Measurements from ENCODE around the gene HNRNPA0. TPM values are rescaled to one million over a fixed set of nuclear protein-coding genes. Genes with fewer than 3 reads are reported as not detected.

The HNRNPA0 gene
- total RNA-seq, 4 donors from 2014 or later, result 12.6 to 17.0 (median 15.0) TPM

DNA sequence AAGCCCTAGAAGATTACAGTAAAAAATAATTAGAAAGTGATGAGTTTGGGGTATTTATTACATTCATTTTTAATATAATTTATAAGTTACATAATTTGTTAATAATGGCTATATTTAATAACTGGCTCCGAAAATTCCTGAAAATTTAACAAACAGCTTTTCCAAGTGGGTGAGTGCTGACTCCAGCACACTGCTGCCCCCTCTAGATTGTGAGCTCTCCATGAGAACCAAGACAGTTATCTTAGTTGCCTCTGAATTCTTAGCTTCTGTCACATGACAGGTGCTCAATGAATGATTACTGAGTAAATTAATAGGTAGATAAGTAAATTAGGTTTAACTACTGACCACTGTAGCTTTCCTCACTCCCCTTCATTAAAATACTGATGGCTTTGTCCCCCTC, 26.1 kb downstream of the HNRNPA0 start:
- H3K4me1 ChIP-seq, result peaks cover 0 to 3% (median 0%) of the 10 kb centered on the region in 4 donors
- WGBS, 2 donors, result 76 to 82% methylated on average over 1 of the region's 1 CpG
- DNase-seq (ENCODE audit: low spot score in 2 of 2), result no peak
- H3K36me3 ChIP-seq, result no peaks in the 10 kb centered on the region
- H3K9me3 ChIP-seq, result peaks cover 0 to 4% (median 0%) of the 10 kb centered on the region in 4 donors
- no peak overlapping the region for H3K4me3 ChIP-seq
- H3K27me3 ChIP-seq, result no peaks in the 10 kb centered on the region
- TF ChIP-seq, protein P1, sequence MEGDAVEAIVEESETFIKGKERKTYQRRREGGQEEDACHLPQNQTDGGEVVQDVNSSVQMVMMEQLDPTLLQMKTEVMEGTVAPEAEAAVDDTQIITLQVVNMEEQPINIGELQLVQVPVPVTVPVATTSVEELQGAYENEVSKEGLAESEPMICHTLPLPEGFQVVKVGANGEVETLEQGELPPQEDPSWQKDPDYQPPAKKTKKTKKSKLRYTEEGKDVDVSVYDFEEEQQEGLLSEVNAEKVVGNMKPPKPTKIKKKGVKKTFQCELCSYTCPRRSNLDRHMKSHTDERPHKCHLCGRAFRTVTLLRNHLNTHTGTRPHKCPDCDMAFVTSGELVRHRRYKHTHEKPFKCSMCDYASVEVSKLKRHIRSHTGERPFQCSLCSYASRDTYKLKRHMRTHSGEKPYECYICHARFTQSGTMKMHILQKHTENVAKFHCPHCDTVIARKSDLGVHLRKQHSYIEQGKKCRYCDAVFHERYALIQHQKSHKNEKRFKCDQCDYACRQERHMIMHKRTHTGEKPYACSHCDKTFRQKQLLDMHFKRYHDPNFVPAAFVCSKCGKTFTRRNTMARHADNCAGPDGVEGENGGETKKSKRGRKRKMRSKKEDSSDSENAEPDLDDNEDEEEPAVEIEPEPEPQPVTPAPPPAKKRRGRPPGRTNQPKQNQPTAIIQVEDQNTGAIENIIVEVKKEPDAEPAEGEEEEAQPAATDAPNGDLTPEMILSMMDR (IDR thresholded peaks at IDR 0.05), result no peak
- no peak for TF ChIP-seq EP300 (IDR thresholded peaks at IDR 0.05)
- no peak overlapping the region for H3K27ac ChIP-seq

DNA sequence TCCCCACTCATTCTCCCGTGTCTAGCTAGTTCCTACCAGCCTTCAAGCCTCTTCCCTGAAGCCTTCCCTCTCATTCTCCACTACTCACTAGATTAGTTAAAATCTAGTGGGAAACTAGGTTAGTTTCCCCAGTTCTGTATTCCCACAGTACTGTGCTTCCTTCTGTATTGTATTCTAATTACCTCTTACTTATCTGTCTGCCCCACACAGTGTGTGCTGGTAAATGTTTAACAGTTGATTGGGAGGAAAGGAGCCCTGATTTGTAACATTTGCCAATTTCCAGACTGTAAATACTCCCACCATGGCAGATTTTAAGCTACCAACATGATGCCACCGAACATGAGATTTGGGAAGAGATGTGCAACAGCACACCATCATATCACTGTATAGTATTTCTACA, 26.5 kb downstream of the HNRNPA0 start:
- H3K36me3 ChIP-seq, result no peaks in the 10 kb centered on the region
- H3K4me1 ChIP-seq, result peaks cover 0 to 3% (median 0%) of the 10 kb centered on the region in 4 donors
- TF ChIP-seq, protein P1 (IDR thresholded peaks at IDR 0.05), result no peak
- TF ChIP-seq EP300 (IDR thresholded peaks at IDR 0.05), result no peak
- TF ChIP-seq POLR2A (IDR thresholded peaks at IDR 0.05), result no peak
- peaks cover 0 to 8% (median 0%) of the 10 kb centered on the region in 4 donors for H3K9me3 ChIP-seq
- H3K27me3 ChIP-seq, result no peaks in the 10 kb centered on the region
- no peak overlapping the region for H3K27ac ChIP-seq
- 85 to 86% methylated on average over 2 of the region's 2 CpGs for WGBS, 2 donors
- DNase-seq (ENCODE audit: low spot score in 2 of 2), result no peak
- H3K4me3 ChIP-seq, result no peak overlapping the region

DNA sequence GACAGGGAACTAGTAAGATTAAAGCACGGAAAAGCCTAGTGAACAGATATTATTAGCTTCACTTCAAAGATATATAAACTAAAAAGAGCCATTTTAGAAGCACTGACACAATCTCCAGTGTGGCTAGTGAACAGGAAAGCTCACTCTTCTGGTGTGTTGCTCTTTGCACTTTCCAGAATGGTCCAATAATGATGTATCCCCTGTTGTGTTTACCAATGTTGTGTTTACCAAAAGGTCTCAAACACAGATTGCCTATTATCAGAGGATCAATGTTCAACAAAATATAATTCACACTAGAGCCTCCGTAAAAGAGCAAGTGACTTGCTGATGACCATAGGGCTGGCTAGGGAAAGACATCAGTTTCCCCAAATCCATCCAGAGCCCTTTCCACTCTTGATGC, 29.9 kb downstream of the HNRNPA0 start:
- no peak for DNase-seq (ENCODE audit: low spot score in 2 of 2)
- H3K4me3 ChIP-seq, result no peak overlapping the region
- peaks cover 0 to 8% (median 0%) of the 10 kb centered on the region in 4 donors for H3K9me3 ChIP-seq
- TF ChIP-seq POLR2A (IDR thresholded peaks at IDR 0.05), result no peak
- TF ChIP-seq EP300 (IDR thresholded peaks at IDR 0.05), result no peak
- TF ChIP-seq, protein P1 (IDR thresholded peaks at IDR 0.05), result no peak
- no peaks in the 10 kb centered on the region for H3K4me1 ChIP-seq
- no peak overlapping the region for H3K27ac ChIP-seq
- H3K36me3 ChIP-seq, result peaks cover 0 to 15% (median 0%) of the 10 kb centered on the region in 3 donors
- WGBS, 2 donors, result 90 to 96% methylated on average over 2 of the region's 2 CpGs
- H3K27me3 ChIP-seq, result no peaks in the 10 kb centered on the region

DNA sequence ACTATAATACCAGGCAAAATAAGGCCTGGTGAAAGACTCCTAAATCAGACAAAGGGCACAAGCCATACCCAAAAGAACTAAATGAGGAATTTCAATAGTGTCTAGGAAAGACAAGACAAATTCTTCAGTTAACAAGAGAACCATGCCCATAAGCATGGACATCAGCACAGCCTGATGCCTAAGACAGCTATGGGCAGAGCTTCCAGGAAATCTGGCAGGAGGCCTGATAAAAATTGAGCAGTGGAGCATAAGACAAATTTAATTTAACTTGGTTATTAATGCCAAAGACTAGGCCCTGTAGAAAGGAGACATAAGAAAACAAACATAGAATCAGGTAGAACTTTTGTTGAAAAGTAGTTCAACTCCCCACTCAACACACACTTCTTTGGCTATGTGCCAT, 35.6 kb downstream of the HNRNPA0 start:
- DNase-seq (ENCODE audit: low spot score in 2 of 2), result no peak
- no peak for TF ChIP-seq EP300 (IDR thresholded peaks at IDR 0.05)
- TF ChIP-seq, protein P1 (IDR thresholded peaks at IDR 0.05), result no peak
- TF ChIP-seq POLR2A (IDR thresholded peaks at IDR 0.05), result no peak
- no peaks in the 10 kb centered on the region for H3K4me1 ChIP-seq
- H3K27ac ChIP-seq, result no peak overlapping the region
- H3K36me3 ChIP-seq, result peaks cover 0 to 24% (median 0%) of the 10 kb centered on the region in 3 donors
- H3K4me3 ChIP-seq, result no peak overlapping the region
- H3K27me3 ChIP-seq, result no peaks in the 10 kb centered on the region
- peaks cover 0 to 18% (median 1%) of the 10 kb centered on the region in 4 donors for H3K9me3 ChIP-seq

DNA sequence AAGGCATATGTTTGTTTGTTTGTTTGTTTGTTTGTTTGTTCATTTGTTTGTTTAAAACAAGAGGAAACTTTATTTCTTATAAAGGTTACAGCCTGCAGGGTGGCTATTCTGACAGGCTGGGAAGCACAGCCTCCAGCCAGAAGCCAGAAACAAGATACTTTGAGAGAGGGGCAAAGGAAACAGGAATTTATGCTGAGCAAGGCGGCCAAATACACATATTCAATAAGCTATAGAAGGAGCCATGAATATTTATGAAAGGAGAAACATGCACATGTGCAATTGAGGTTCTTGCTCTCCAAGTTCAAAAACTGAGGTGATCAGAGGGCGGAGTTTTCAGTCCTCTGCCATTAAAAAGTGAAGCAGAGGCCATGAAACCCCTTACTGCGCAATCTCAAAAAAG, 37.8 kb downstream of the HNRNPA0 start:
- Histone ChIP-seq H3K27me3 (no peaks in the 10 kb centered on the region), H3K4me3 (no peak overlapping the region), H3K9me3 (peaks cover 0 to 17% (median 1%) of the 10 kb centered on the region in 4 donors), H3K4me1 (no peaks in the 10 kb centered on the region), H3K27ac (no peak overlapping the region), H3K36me3 (peaks cover 0 to 31% (median 0%) of the 10 kb centered on the region in 3 donors)
- TF ChIP-seq, protein P1 (IDR thresholded peaks at IDR 0.05), result no peak
- no peak for TF ChIP-seq POLR2A (IDR thresholded peaks at IDR 0.05)
- TF ChIP-seq EP300 (IDR thresholded peaks at IDR 0.05), result no peak
- DNase-seq (ENCODE audit: low spot score in 2 of 2), result no peak
- WGBS, 2 donors, result 93 to 97% methylated on average over 3 of the region's 3 CpGs
